ENCODE data around the gene UACA. TPM values are rescaled to one million over a fixed set of nuclear protein-coding genes. Genes with fewer than 3 reads are reported as not detected.
"Not testable (repeated sequence)": the region's sequence is repeated elsewhere in the genome, so short reads cannot be mapped to it uniquely, and the experiment has no call there.

The UACA gene
- total RNA-seq, 1 donor from 2014 or later = 100 TPM

GRCh38 chr15:70679919-70680231 lies 83.5 kb downstream of the UACA start:
- H3K36me3 ChIP-seq (ENCODE audit: control insufficient read depth in 3 of 3, insufficient read depth in 3 of 3, low read length in 3 of 3) = peaks cover 13 to 34% (median 33%) of the 10 kb centered on the region in 3 donors
- H3K27me3 ChIP-seq (ENCODE audit: control insufficient read depth in 3 of 3, insufficient read depth in 3 of 3, low read length in 3 of 3) = no peaks in the 10 kb centered on the region
- no peak overlapping the region for H3K4me3 ChIP-seq (ENCODE audit: low read length in 3 of 3)
- H3K9ac ChIP-seq (ENCODE audit: low read depth in 1 of 3, low read length in 3 of 3) = no peak overlapping the region
- peaks cover 4 to 5% (median 5%) of the 10 kb centered on the region in 3 donors for H3K4me1 ChIP-seq (ENCODE audit: control insufficient read depth in 3 of 3, insufficient read depth in 3 of 3, low read length in 3 of 3)
- no peak overlapping the region for H3K27ac ChIP-seq (ENCODE audit: low read depth, low read length)
- no peaks in the 10 kb centered on the region for H3K9me3 ChIP-seq (ENCODE audit: control insufficient read depth in 3 of 3, low read length in 3 of 3)

GRCh38 chr15:70672081-70672480 lies 91.3 kb downstream of the UACA start:
- Histone ChIP-seq H3K27me3 (ENCODE audit: control insufficient read depth in 3 of 3, insufficient read depth in 3 of 3, low read length in 3 of 3) (no peaks in the 10 kb centered on the region), H3K9me3 (ENCODE audit: control insufficient read depth in 3 of 3, low read length in 3 of 3) (no peaks in the 10 kb centered on the region), H3K4me3 (ENCODE audit: low read length in 3 of 3) (no peak overlapping the region), H3K27ac (ENCODE audit: low read depth, low read length) (no peak overlapping the region), H3K36me3 (ENCODE audit: control insufficient read depth in 3 of 3, insufficient read depth in 3 of 3, low read length in 3 of 3) (peaks cover 26 to 58% (median 54%) of the 10 kb centered on the region in 3 donors), H3K4me1 (ENCODE audit: control insufficient read depth in 3 of 3, insufficient read depth in 3 of 3, low read length in 3 of 3) (no peaks in the 10 kb centered on the region), H3K9ac (ENCODE audit: low read depth in 1 of 3, low read length in 3 of 3) (no peak overlapping the region)

GRCh38 chr15:70670680-70671079 lies 92.7 kb downstream of the UACA start:
- Histone ChIP-seq H3K27ac (ENCODE audit: low read depth, low read length) (no peak overlapping the region), H3K36me3 (ENCODE audit: control insufficient read depth in 3 of 3, insufficient read depth in 3 of 3, low read length in 3 of 3) (peaks cover 34 to 59% (median 53%) of the 10 kb centered on the region in 3 donors), H3K4me3 (ENCODE audit: low read length in 3 of 3) (no peak overlapping the region), H3K27me3 (ENCODE audit: control insufficient read depth in 3 of 3, insufficient read depth in 3 of 3, low read length in 3 of 3) (no peaks in the 10 kb centered on the region), H3K9me3 (ENCODE audit: control insufficient read depth in 3 of 3, low read length in 3 of 3) (no peaks in the 10 kb centered on the region), H3K9ac (ENCODE audit: low read depth in 1 of 3, low read length in 3 of 3) (no peak overlapping the region), H3K4me1 (ENCODE audit: control insufficient read depth in 3 of 3, insufficient read depth in 3 of 3, low read length in 3 of 3) (no peaks in the 10 kb centered on the region)

- Histone ChIP-seq H3K4me3 (ENCODE audit: low read length in 3 of 3) (no peak overlapping the region), H3K4me1 (ENCODE audit: control insufficient read depth in 3 of 3, insufficient read depth in 3 of 3, low read length in 3 of 3) (no peaks in the 10 kb centered on the region), H3K27me3 (ENCODE audit: control insufficient read depth in 3 of 3, insufficient read depth in 3 of 3, low read length in 3 of 3) (no peaks in the 10 kb centered on the region), H3K36me3 (ENCODE audit: control insufficient read depth in 3 of 3, insufficient read depth in 3 of 3, low read length in 3 of 3) (peaks cover 31 to 55% (median 47%) of the 10 kb centered on the region in 3 donors), H3K9me3 (ENCODE audit: control insufficient read depth in 3 of 3, low read length in 3 of 3) (no peaks in the 10 kb centered on the region), H3K27ac (ENCODE audit: low read depth, low read length) (no peak overlapping the region), H3K9ac (ENCODE audit: low read depth in 1 of 3, low read length in 3 of 3) (no peak overlapping the region)
These were observed 93.2 kb downstream of the UACA start for GRCh38 chr15:70669966-70670658.

- peaks cover 31 to 53% (median 51%) of the 10 kb centered on the region in 3 donors for H3K36me3 ChIP-seq (ENCODE audit: control insufficient read depth in 3 of 3, insufficient read depth in 3 of 3, low read length in 3 of 3)
- H3K9me3 ChIP-seq (ENCODE audit: control insufficient read depth in 3 of 3, low read length in 3 of 3) = no peaks in the 10 kb centered on the region
- H3K4me3 ChIP-seq (ENCODE audit: low read length in 3 of 3) = no peak overlapping the region
- no peak overlapping the region for H3K27ac ChIP-seq (ENCODE audit: low read depth, low read length)
- H3K4me1 ChIP-seq (ENCODE audit: control insufficient read depth in 3 of 3, insufficient read depth in 3 of 3, low read length in 3 of 3) = no peaks in the 10 kb centered on the region
- H3K27me3 ChIP-seq (ENCODE audit: control insufficient read depth in 3 of 3, insufficient read depth in 3 of 3, low read length in 3 of 3) = no peaks in the 10 kb centered on the region
- no peak overlapping the region for H3K9ac ChIP-seq (ENCODE audit: low read depth in 1 of 3, low read length in 3 of 3)
These were observed 94.3 kb downstream of the UACA start for GRCh38 chr15:70669006-70669602.

- Histone ChIP-seq H3K4me1 (ENCODE audit: control insufficient read depth in 3 of 3, insufficient read depth in 3 of 3, low read length in 3 of 3) (no peaks in the 10 kb centered on the region), H3K9ac (ENCODE audit: low read depth in 1 of 3, low read length in 3 of 3) (no peak overlapping the region), H3K36me3 (ENCODE audit: control insufficient read depth in 3 of 3, insufficient read depth in 3 of 3, low read length in 3 of 3) (peaks cover 28 to 51% (median 48%) of the 10 kb centered on the region in 3 donors), H3K4me3 (ENCODE audit: low read length in 3 of 3) (no peak overlapping the region), H3K27ac (ENCODE audit: low read depth, low read length) (no peak overlapping the region), H3K27me3 (ENCODE audit: control insufficient read depth in 3 of 3, insufficient read depth in 3 of 3, low read length in 3 of 3) (no peaks in the 10 kb centered on the region), H3K9me3 (ENCODE audit: control insufficient read depth in 3 of 3, low read length in 3 of 3) (no peaks in the 10 kb centered on the region)
These were observed 97.8 kb downstream of the UACA start for GRCh38 chr15:70665599-70665998.

- H3K36me3 ChIP-seq (ENCODE audit: control insufficient read depth in 3 of 3, insufficient read depth in 3 of 3, low read length in 3 of 3) = peaks cover 23 to 56% (median 52%) of the 10 kb centered on the region in 3 donors
These were observed 98.9 kb downstream of the UACA start for GRCh38 chr15:70664494-70664893.

GRCh38 chr15:70663069-70663468 lies 100.3 kb downstream of the UACA start:
- not testable (repeated sequence) for H3K4me3 ChIP-seq (ENCODE audit: low read length in 3 of 3); H3K9me3 ChIP-seq (ENCODE audit: control insufficient read depth in 3 of 3, low read length in 3 of 3); H3K27ac ChIP-seq (ENCODE audit: low read depth, low read length); H3K27me3 ChIP-seq (ENCODE audit: control insufficient read depth in 3 of 3, insufficient read depth in 3 of 3, low read length in 3 of 3); H3K4me1 ChIP-seq (ENCODE audit: control insufficient read depth in 3 of 3, insufficient read depth in 3 of 3, low read length in 3 of 3); H3K9ac ChIP-seq (ENCODE audit: low read depth in 1 of 3, low read length in 3 of 3)
- peaks cover 15 to 49% (median 44%) of the 10 kb centered on the region in 3 donors for H3K36me3 ChIP-seq (ENCODE audit: control insufficient read depth in 3 of 3, insufficient read depth in 3 of 3, low read length in 3 of 3)

More at GRCh38 chr15:70664494-70664893, 98.9 kb downstream of the UACA start:
- Histone ChIP-seq H3K4me1 (ENCODE audit: control insufficient read depth in 3 of 3, insufficient read depth in 3 of 3, low read length in 3 of 3) (no peaks in the 10 kb centered on the region), H3K27ac (ENCODE audit: low read depth, low read length) (no peak overlapping the region), H3K27me3 (ENCODE audit: control insufficient read depth in 3 of 3, insufficient read depth in 3 of 3, low read length in 3 of 3) (no peaks in the 10 kb centered on the region), H3K9me3 (ENCODE audit: control insufficient read depth in 3 of 3, low read length in 3 of 3) (no peaks in the 10 kb centered on the region), H3K4me3 (ENCODE audit: low read length in 3 of 3) (no peak overlapping the region), H3K9ac (ENCODE audit: low read depth in 1 of 3, low read length in 3 of 3) (no peak overlapping the region)

- Histone ChIP-seq H3K9ac (ENCODE audit: low read depth in 1 of 3, low read length in 3 of 3) (no peak overlapping the region), H3K27me3 (ENCODE audit: control insufficient read depth in 3 of 3, insufficient read depth in 3 of 3, low read length in 3 of 3) (no peaks in the 10 kb centered on the region), H3K27ac (ENCODE audit: low read depth, low read length) (no peak overlapping the region), H3K4me3 (ENCODE audit: low read length in 3 of 3) (no peak overlapping the region), H3K9me3 (ENCODE audit: control insufficient read depth in 3 of 3, low read length in 3 of 3) (no peaks in the 10 kb centered on the region), H3K4me1 (ENCODE audit: control insufficient read depth in 3 of 3, insufficient read depth in 3 of 3, low read length in 3 of 3) (no peaks in the 10 kb centered on the region), H3K36me3 (ENCODE audit: control insufficient read depth in 3 of 3, insufficient read depth in 3 of 3, low read length in 3 of 3) (peaks cover 14 to 50% (median 45%) of the 10 kb centered on the region in 3 donors)
These were observed 103.7 kb downstream of the UACA start for GRCh38 chr15:70659662-70660061.

GRCh38 chr15:70658641-70659040 lies 104.7 kb downstream of the UACA start:
- no peak overlapping the region for H3K9ac ChIP-seq (ENCODE audit: low read depth in 1 of 3, low read length in 3 of 3)
- no peaks in the 10 kb centered on the region for H3K27me3 ChIP-seq (ENCODE audit: control insufficient read depth in 3 of 3, insufficient read depth in 3 of 3, low read length in 3 of 3)
- H3K9me3 ChIP-seq (ENCODE audit: control insufficient read depth in 3 of 3, low read length in 3 of 3) = no peaks in the 10 kb centered on the region
- H3K4me3 ChIP-seq (ENCODE audit: low read length in 3 of 3) = no peak overlapping the region
- H3K27ac ChIP-seq (ENCODE audit: low read depth, low read length) = no peak overlapping the region
- H3K36me3 ChIP-seq (ENCODE audit: control insufficient read depth in 3 of 3, insufficient read depth in 3 of 3, low read length in 3 of 3) = peaks cover 7 to 48% (median 45%) of the 10 kb centered on the region in 3 donors
- H3K4me1 ChIP-seq (ENCODE audit: control insufficient read depth in 3 of 3, insufficient read depth in 3 of 3, low read length in 3 of 3) = no peaks in the 10 kb centered on the region
